Mucosa of descending colon (tissue), 3 donors: ENCODE results near the gene PLSCR4. TPM values are rescaled to one million over a fixed set of nuclear protein-coding genes. Genes with fewer than 3 reads are reported as not detected.

ENCODE experiments used
- ATAC-seq: fragments of 200-7000 bp; cut with Tn5 transposase; one replicate; pipeline ENCODE4 v1.9.1; 2020; ENCODE audit warnings: mild to moderate bottlenecking, moderate library complexity
- DNase-seq, 3 donors: peaks; one replicate each; pipeline ENCODE4 v3.0.0-alpha.2; 2020
- H3K36me3 ChIP-seq: fragments of 200-600 bp; one replicate; pipeline ENCODE4 v1.8.0; 2021; ENCODE audit warnings: low read depth, mild to moderate bottlenecking
- H3K4me1 ChIP-seq: fragments of 200-600 bp; one replicate; pipeline ENCODE4 v1.8.0; 2021; ENCODE audit warnings: low read depth, mild to moderate bottlenecking
- H3K4me3 ChIP-seq: fragments of 200-600 bp; one replicate; pipeline ENCODE4 v1.8.0; 2021; ENCODE audit warnings: mild to moderate bottlenecking
- H3K9me3 ChIP-seq: fragments of 200-600 bp; one replicate; pipeline ENCODE4 v1.8.0; 2021; ENCODE audit warnings: mild to moderate bottlenecking
- CTCF ChIP-seq: fragments of 200-600 bp; IDR thresholded peaks from one replicate; pipeline ENCODE4 v1.8.0; 2022; ENCODE audit warnings: antibody characterized with exemption, mild to moderate bottlenecking
- intact Hi-C, 2 donors: fragments of 100-400 bp; cut with DNase I in 1 of 2; cut with micrococcal nuclease in 1 of 2; formaldehyde crosslinking; loops; one replicate each; pipeline versions ENCODE4 v1.11.0 to v1.11.1; 2022; cut with DNase I, micrococcal nuclease
- total RNA-seq, 3 donors: library from RNA; stranded (reverse); fragmentation: NEBNext Ultra II Directional in 2 of 3; extraction: Animal tissue kit (Norgen Biotek cat#: 25700) in 2 of 3; gene quantifications; one replicate each; pipeline versions ENCODE4 v1.2.1 to v1.2.4, GENCODE V29; 2021 to 2023
- donor health status: DM: no; HTN: no; CAD: no; lungs with moderate emphysema.
- donor health status: DM: no; HTN: no; CAD: no.
- donor health status: DM: no; HTN: yes; CAD: no.

PLSCR4 gene
- total RNA-seq, 3 donors from 2014 or later, result 45.3 to 72.7 (median 64.0) TPM

GRCh38 chr3:146178006-146178689 is 72.8 kb downstream of the PLSCR4 start:
- DNase-seq (no peak), ATAC-seq (no peak)
- TF ChIP-seq CTCF, result no peak
- no peak overlapping the region for H3K4me3 ChIP-seq
- no peaks in the 10 kb centered on the region for H3K36me3 ChIP-seq
- intact Hi-C loops, result no loop called here
- no peaks in the 10 kb centered on the region for H3K4me1 ChIP-seq
- H3K9me3 ChIP-seq, result no peaks in the 10 kb centered on the region

- Histone ChIP-seq H3K4me1 (no peaks in the 10 kb centered on the region), H3K9me3 (no peaks in the 10 kb centered on the region), H3K36me3 (no peaks in the 10 kb centered on the region), H3K4me3 (no peak overlapping the region)
- DNase-seq, result no peak
- intact Hi-C loops, result no loop called here
- ATAC-seq, result no peak
- no peak for TF ChIP-seq CTCF
Measured at GRCh38 chr3:146177519-146177918, 73.4 kb downstream of the PLSCR4 start.

GRCh38 chr3:146177072-146177471 is 73.8 kb downstream of the PLSCR4 start:
- ATAC-seq, result no peak
- intact Hi-C loops, result no loop called here

GRCh38 chr3:146172586-146172985 is 78.3 kb downstream of the PLSCR4 start:
- ATAC-seq (no peak), DNase-seq (no peak)
- TF ChIP-seq CTCF, result no peak
- intact Hi-C loops, result no loop called here
- Histone ChIP-seq H3K4me1 (no peaks in the 10 kb centered on the region), H3K4me3 (no peak overlapping the region), H3K9me3 (no peaks in the 10 kb centered on the region), H3K36me3 (no peaks in the 10 kb centered on the region)

More at GRCh38 chr3:146177072-146177471, 73.8 kb downstream of the PLSCR4 start:
- no peak for TF ChIP-seq CTCF
- Histone ChIP-seq H3K4me1 (no peaks in the 10 kb centered on the region), H3K4me3 (no peak overlapping the region), H3K36me3 (no peaks in the 10 kb centered on the region), H3K9me3 (no peaks in the 10 kb centered on the region)
- no peak for DNase-seq

- H3K9me3 ChIP-seq, result no peaks in the 10 kb centered on the region
- no peak for TF ChIP-seq CTCF
- DNase-seq (no peak), ATAC-seq (no peak)
- peaks cover under 1% of the 10 kb centered on the region for H3K4me1 ChIP-seq
- intact Hi-C loops, result no loop called here
- H3K4me3 ChIP-seq, result no peak overlapping the region
- no peaks in the 10 kb centered on the region for H3K36me3 ChIP-seq
Measured at GRCh38 chr3:146170591-146170990, 80.3 kb downstream of the PLSCR4 start.

- TF ChIP-seq CTCF, result no peak
- H3K4me1 ChIP-seq, result peaks cover 6% of the 10 kb centered on the region
- DNase-seq (no peak), ATAC-seq (no peak)
- H3K36me3 ChIP-seq, result no peaks in the 10 kb centered on the region
- no peak overlapping the region for H3K4me3 ChIP-seq
- no peaks in the 10 kb centered on the region for H3K9me3 ChIP-seq
- intact Hi-C loops, result no loop called here
Measured at GRCh38 chr3:146169891-146170290, 81.0 kb downstream of the PLSCR4 start.
